Testis (tissue), 2 donors: Measurements from ENCODE around the gene HTR3B.

Experiments used
- CTCF ChIP-seq, 3 experiments: fragments of 450-650 bp in 2 of 3; fragments of 200-600 bp in 1 of 3; sonication (generic) in 1 of 3; IDR thresholded peaks; one replicate each; pipeline ENCODE4 v1.5.1; 2016 to 2019; ENCODE audit warnings: antibody characterized with exemption in 3 of 3, mild to moderate bottlenecking in 2 of 3, moderate library complexity in 1 of 3
- POLR2A ChIP-seq: fragments of 450-650 bp; IDR thresholded peaks from one replicate; pipeline ENCODE4 v1.6.1; 2017; ENCODE audit warnings: antibody characterized with exemption, mild to moderate bottlenecking, moderate library complexity

GRCh38 chr11:113982306-113982705 is 77.7 kb downstream of the HTR3B start:
- TF ChIP-seq POLR2A: no peak
- TF ChIP-seq CTCF (IDR thresholded peaks at IDR 0.05): no peak
